Left ventricle myocardium inferior (tissue), 1 donor: ENCODE measurements around the gene TRRAP. TPM values are rescaled to one million over a fixed set of nuclear protein-coding genes. Genes with fewer than 3 reads are reported as not detected.

Experiments used
- DNase-seq: peaks from one replicate; pipeline ENCODE4 v3.0.0-alpha.2; 2020
- H3K27ac ChIP-seq: fragments of 200-600 bp; replicated peaks from 2 replicates; pipeline ENCODE4 v1.8.0; 2021
- H3K27me3 ChIP-seq: fragments of 200-600 bp; 2 replicates; pipeline ENCODE4 v1.8.0; 2021; ENCODE audit warnings: low read depth
- H3K36me3 ChIP-seq: fragments of 200-600 bp; 2 replicates; pipeline ENCODE4 v1.8.0; 2021
- H3K4me1 ChIP-seq: fragments of 200-600 bp; 2 replicates; pipeline ENCODE4 v1.8.0; 2021
- H3K4me3 ChIP-seq: fragments of 200-600 bp; 2 replicates; pipeline ENCODE4 v1.8.0; 2021; ENCODE audit warnings: mild to moderate bottlenecking, moderate library complexity
- H3K9me3 ChIP-seq: fragments of 200-600 bp; replicated peaks from 2 replicates; pipeline ENCODE4 v1.8.0; 2021
- CTCF ChIP-seq: fragments of 200-600 bp; IDR thresholded peaks from 2 replicates; pipeline ENCODE4 v1.8.0; 2021; ENCODE audit warnings: antibody characterized with exemption, mild to moderate bottlenecking, borderline replicate concordance
- intact Hi-C: fragments of 100-400 bp; cut with micrococcal nuclease; formaldehyde crosslinking; loops from one replicate; pipeline ENCODE4 v1.11.0; 2022
- total RNA-seq: library from RNA; stranded (reverse); fragmentation: NEBNext Ultra II Directional; extraction: Animal tissue kit (Norgen Biotek cat#: 25700); gene quantifications from one replicate; pipeline ENCODE4 v1.2.1, GENCODE V29; 2021
- donor health status: DM: no; HTN: yes; CAD: no; lungs with severe emphysema.

The TRRAP gene
- total RNA-seq, 1 donor from 2014 or later: 15.5 TPM

GRCh38 chr7:98995523-98996149 lies 117.3 kb downstream of the TRRAP start:
- Histone ChIP-seq H3K4me1 (no peaks in the 10 kb centered on the region), H3K27ac (no peak overlapping the region), H3K4me3 (no peak overlapping the region), H3K9me3 (no peaks in the 10 kb centered on the region), H3K36me3 (peaks cover 94% of the 10 kb centered on the region), H3K27me3 (no peaks in the 10 kb centered on the region)
- TF ChIP-seq CTCF: no peak
- no peak for DNase-seq
- intact Hi-C loops: no loop called here

DNA sequence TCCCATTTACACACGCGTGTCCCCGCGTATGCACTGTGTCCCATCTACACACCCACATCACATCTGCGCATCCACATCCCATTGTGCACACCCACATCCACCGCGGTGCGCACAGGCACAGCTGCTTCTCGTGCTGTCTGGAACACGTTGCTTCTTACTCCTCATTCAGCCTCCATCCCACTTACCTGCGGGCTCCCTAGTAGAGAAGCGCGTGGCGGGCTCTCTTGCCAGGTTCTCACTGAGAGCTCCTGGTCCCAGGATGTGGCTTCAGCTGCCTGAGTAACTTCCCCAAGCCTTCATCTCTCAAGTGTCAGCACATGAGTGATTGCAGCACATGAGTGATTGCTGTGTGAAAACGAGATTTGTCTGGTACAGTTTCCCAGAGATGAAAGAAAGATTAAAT lies 117.8 kb downstream of the TRRAP start:
- intact Hi-C loops: no loop called here
- peaks cover 94% of the 10 kb centered on the region for H3K36me3 ChIP-seq
- H3K4me1 ChIP-seq: no peaks in the 10 kb centered on the region
- H3K27me3 ChIP-seq: no peaks in the 10 kb centered on the region
- no peak for TF ChIP-seq CTCF
- H3K27ac ChIP-seq: no peak overlapping the region
- H3K4me3 ChIP-seq: no peak overlapping the region
- no peak for DNase-seq
- H3K9me3 ChIP-seq: no peaks in the 10 kb centered on the region

DNA sequence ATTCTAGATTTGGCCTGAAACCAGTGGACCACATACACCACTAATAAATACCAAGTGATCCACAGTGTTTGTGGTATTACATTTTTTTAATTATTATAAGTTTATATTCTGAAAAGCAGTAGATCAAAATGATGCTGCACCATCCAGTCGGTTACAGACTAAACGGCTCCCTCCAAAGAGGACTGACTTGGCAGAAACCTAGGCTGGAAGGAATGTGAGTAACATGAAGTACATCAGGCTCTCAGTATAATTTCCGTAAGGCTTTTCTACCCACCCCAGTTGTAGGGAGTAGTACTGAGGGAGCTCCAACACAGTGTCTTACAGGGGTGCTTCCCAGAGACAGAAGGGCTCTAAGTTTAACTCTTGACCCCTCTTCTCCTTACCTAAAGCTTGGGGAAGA lies 119.5 kb downstream of the TRRAP start:
- Histone ChIP-seq H3K4me1 (no peaks in the 10 kb centered on the region), H3K36me3 (peaks cover 85% of the 10 kb centered on the region), H3K4me3 (no peak overlapping the region)

DNA sequence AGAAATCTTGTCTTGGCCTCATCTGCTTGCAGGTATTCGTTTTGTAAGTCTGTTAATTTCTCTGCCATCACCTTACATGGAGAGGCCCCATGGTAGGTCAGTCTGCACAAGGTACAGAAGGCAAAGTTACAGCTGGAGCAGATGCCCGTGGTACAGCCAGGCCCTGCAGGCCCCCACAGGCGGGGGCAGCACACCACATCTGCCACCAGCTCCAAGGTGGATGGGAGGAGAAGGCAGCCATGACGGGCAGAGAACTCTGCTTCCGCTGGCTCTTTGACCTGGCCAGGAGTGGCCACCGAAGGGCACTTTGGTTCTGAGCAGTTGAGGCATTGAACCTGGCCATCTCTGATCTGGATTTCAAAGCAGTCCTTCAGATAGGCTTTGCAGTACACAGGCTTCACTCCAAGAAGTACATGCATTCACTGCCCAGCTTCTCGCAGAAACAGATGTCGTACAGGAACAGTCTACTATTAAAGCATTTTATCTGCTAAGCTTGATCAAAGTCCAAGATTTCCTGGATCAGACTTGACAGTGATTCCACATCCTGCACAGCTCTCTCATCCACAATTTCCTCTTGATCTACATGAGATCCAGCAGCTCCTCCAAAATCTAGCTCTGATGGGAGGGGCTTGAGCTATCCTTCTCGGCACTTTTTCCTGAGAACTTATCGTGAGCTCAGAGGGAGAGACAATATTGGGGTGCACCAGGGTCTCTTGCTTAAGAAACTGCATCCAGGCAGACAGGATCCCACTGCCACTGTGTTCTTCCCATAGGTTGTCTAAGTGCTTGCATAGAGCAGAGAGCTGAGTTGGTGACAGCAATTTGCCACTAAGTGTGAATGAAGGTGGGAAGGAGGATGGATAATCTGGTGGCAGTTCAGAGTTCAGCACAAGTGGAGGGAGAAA lies 120.7 kb downstream of the TRRAP start:
- Histone ChIP-seq H3K27ac (no peak overlapping the region), H3K4me3 (no peak overlapping the region), H3K36me3 (peaks cover 84% of the 10 kb centered on the region), H3K9me3 (no peaks in the 10 kb centered on the region), H3K4me1 (no peaks in the 10 kb centered on the region), H3K27me3 (no peaks in the 10 kb centered on the region)
- intact Hi-C loops: no loop called here
- no peak for DNase-seq
- no peak for TF ChIP-seq CTCF

More for the DNA sequence above, 119.5 kb downstream of the TRRAP start:
- Histone ChIP-seq H3K27ac (no peak overlapping the region), H3K27me3 (no peaks in the 10 kb centered on the region), H3K9me3 (no peaks in the 10 kb centered on the region)
- TF ChIP-seq CTCF: no peak
- intact Hi-C loops: no loop called here
- DNase-seq: no peak

DNA sequence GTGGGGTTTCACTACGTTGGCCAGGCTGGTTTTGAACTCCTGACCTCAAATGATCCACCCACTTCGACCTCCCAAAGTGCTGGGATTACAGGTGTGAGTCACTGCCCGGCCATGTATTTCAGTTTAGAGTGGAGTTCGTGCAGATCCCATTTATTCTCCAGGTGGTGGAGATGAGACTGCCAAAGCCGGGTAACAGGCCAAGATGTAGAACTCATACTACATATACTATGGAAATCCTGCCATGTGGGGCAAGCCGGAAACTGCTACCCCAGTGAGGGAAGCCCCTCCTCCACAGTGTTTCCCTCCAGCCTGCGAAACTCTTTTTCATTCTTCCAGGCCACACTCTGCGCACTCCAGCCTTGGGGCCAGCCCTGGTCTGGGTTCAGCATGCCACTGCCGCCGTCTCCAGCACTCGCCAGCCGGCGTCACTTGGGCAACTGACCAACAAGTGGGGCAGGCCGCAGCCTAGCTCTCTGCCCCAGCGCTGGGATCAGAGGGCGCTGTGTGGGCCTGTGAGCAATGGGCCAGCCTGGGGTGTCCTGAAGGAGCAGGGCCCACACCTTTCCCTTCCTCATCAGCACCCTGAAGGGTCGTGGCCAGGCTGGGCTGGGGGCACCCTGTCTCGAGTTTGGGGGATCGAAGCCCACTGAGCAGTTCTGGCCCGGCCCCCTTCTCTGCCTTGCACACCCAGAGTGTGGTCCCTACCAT lies 122.0 kb downstream of the TRRAP start:
- no peak overlapping the region for H3K27ac ChIP-seq
- DNase-seq: no peak
- no peaks in the 10 kb centered on the region for H3K9me3 ChIP-seq
- H3K36me3 ChIP-seq: peaks cover 84% of the 10 kb centered on the region
- no peak for TF ChIP-seq CTCF
- H3K4me3 ChIP-seq: no peak overlapping the region
- no peaks in the 10 kb centered on the region for H3K4me1 ChIP-seq
- no peaks in the 10 kb centered on the region for H3K27me3 ChIP-seq
- intact Hi-C loops: no loop called here
